A673 (cell line): ENCODE measurements around the gene RNF144B. TPM values are rescaled to one million over a fixed set of nuclear protein-coding genes. Genes with fewer than 3 reads are reported as not detected.

Source experiments
- BruUV-seq: library from RNA; stranded (reverse); fragments of 400-500 nt; replicated peaks from 2 replicates; lab custom pipeline; 2021; lab: Mats Ljungman, UMichigan
- CTCF ChIA-PET: fragments of 300-600 bp; sonication (Branson Sonifier 250); formaldehyde crosslinking; loops from one replicate; lab custom pipeline; 2022; ENCODE audit warnings: antibody characterized with exemption; lab: Charles Lee
- POLR2A ChIA-PET: fragments of 300-600 bp; sonication (Branson Sonifier 250); formaldehyde crosslinking; loops from one replicate; lab custom pipeline; 2022; ENCODE audit warnings: antibody characterized with exemption; ENCODE audit not compliant: low non-redundant PET; lab: Charles Lee
- DNase-seq: peaks from one replicate; pipeline ENCODE4 v3.0.0-alpha.2; 2015; ENCODE audit warnings: low spot score
- H3K27ac ChIP-seq: fragments of 200-600 bp; sonication (generic); 2 replicates; pipeline ENCODE4 v1.5.1; 2016; ENCODE audit warnings: mixed run types, low read depth, mild to moderate bottlenecking, mixed read lengths, antibody characterized with exemption, low read length; ENCODE audit not compliant: poor library complexity, severe bottlenecking
- H3K27me3 ChIP-seq: fragments of 200-600 bp; sonication (generic); replicated peaks from 2 replicates; pipeline ENCODE4 v1.6.1; 2017; ENCODE audit warnings: mixed run types, low read depth, mild to moderate bottlenecking, mixed read lengths, antibody characterized with exemption, low read length; ENCODE audit not compliant: insufficient read depth, poor library complexity
- H3K36me3 ChIP-seq: fragments of 200-600 bp; sonication (generic); 2 replicates; pipeline ENCODE4 v1.6.1; 2016; ENCODE audit warnings: mixed run types, mild to moderate bottlenecking, mixed read lengths, antibody characterized with exemption, low read length; ENCODE audit not compliant: insufficient read depth, poor library complexity, severe bottlenecking
- H3K4me1 ChIP-seq: fragments of 200-600 bp; sonication (generic); 2 replicates; pipeline ENCODE4 v1.6.1; 2017; ENCODE audit warnings: mixed run types, mild to moderate bottlenecking, mixed read lengths, antibody characterized with exemption, low read length; ENCODE audit not compliant: insufficient read depth, poor library complexity, severe bottlenecking
- H3K4me3 ChIP-seq: fragments of 200-600 bp; sonication (generic); 2 replicates; pipeline ENCODE4 v1.5.1; 2016; ENCODE audit warnings: low read depth, mixed run types, mild to moderate bottlenecking, mixed read lengths, low read length; ENCODE audit not compliant: poor library complexity, severe bottlenecking
- H3K9me3 ChIP-seq: fragments of 200-600 bp; sonication (generic); 2 replicates; pipeline ENCODE4 v1.6.1; 2016; ENCODE audit warnings: mixed run types, low read depth, mild to moderate bottlenecking, mixed read lengths, antibody characterized with exemption, low read length; ENCODE audit not compliant: poor library complexity, severe bottlenecking
- EZH2 ChIP-seq: fragments of 200-600 bp; sonication (generic); IDR thresholded peaks from 2 replicates; pipeline ENCODE4 v1.6.1; 2017; ENCODE audit warnings: borderline replicate concordance, low read depth, mild to moderate bottlenecking, mixed read lengths, antibody characterized with exemption, low read length; ENCODE audit not compliant: poor library complexity, severe bottlenecking
- intact Hi-C: fragments of 100-400 bp; cut with micrococcal nuclease; formaldehyde crosslinking; loops from one replicate; pipeline ENCODE4 v1.10.0; 2022; ENCODE audit not compliant: unreplicated experiment
- total RNA-seq: library from RNA; stranded (reverse); gene quantifications from 2 replicates; pipeline ENCODE4 v1.2.3, GENCODE V29; 2021
- TF ChIP-seq, protein P1 (sequence below): fragments of 300-800, 200-600 bp; sonication (generic); conservative IDR thresholded peaks from 2 replicates; pipeline ENCODE4 v1.5.1; 2017; ENCODE audit warnings: low read depth, mild to moderate bottlenecking, antibody characterized with exemption, low read length, moderate library complexity, mixed read lengths

The RNF144B gene
- total RNA-seq, 1 experiment from 2014 or later = 0.82 TPM

DNA sequence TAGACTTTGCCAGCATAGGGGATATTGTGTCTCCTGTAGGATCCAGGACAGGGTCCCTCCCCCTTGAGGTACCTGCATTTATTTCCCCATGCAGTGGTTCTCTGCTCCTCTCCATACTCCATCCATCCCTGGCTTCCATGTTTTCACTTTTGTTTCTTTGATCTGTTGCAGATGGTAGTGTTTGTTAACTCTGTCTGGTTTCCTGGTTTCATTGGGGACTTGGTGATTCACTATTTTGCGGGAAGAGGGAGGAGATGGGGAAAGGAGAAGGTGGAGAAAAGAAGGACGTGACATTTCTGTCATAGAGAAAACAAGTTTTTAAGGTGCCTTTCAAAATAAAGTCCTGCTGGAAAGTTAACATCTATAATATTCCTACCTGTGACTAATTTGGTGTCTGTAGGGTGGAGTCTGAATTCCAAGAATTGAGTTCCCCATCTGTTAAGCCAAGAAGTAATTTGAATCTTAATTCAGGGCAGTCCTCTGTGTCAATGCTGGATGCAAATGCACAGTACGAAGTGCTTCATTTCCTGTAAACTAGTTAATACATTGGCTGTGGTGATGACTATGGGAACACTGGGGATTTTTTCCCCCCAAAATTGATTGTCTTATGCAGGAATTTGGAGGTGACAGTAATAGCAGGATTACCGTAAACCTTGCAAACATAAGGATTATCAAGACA lies 6.9 kb upstream of the RNF144B start:
- no peak for TF ChIP-seq EZH2
- TF ChIP-seq, protein P1, sequence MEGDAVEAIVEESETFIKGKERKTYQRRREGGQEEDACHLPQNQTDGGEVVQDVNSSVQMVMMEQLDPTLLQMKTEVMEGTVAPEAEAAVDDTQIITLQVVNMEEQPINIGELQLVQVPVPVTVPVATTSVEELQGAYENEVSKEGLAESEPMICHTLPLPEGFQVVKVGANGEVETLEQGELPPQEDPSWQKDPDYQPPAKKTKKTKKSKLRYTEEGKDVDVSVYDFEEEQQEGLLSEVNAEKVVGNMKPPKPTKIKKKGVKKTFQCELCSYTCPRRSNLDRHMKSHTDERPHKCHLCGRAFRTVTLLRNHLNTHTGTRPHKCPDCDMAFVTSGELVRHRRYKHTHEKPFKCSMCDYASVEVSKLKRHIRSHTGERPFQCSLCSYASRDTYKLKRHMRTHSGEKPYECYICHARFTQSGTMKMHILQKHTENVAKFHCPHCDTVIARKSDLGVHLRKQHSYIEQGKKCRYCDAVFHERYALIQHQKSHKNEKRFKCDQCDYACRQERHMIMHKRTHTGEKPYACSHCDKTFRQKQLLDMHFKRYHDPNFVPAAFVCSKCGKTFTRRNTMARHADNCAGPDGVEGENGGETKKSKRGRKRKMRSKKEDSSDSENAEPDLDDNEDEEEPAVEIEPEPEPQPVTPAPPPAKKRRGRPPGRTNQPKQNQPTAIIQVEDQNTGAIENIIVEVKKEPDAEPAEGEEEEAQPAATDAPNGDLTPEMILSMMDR = no peak
- BruUV-seq = no TSS peak
- POLR2A ChIA-PET = no interaction called here
- intact Hi-C loops = no loop called here
- no peak overlapping the region for H3K4me3 ChIP-seq
- no peaks in the 10 kb centered on the region for H3K27me3 ChIP-seq
- H3K4me1 ChIP-seq = no peaks in the 10 kb centered on the region
- DNase-seq = no peak
- CTCF ChIA-PET = no interaction called here
- H3K36me3 ChIP-seq = no peaks in the 10 kb centered on the region
- no peak overlapping the region for H3K27ac ChIP-seq
- H3K9me3 ChIP-seq = no peaks in the 10 kb centered on the region

DNA sequence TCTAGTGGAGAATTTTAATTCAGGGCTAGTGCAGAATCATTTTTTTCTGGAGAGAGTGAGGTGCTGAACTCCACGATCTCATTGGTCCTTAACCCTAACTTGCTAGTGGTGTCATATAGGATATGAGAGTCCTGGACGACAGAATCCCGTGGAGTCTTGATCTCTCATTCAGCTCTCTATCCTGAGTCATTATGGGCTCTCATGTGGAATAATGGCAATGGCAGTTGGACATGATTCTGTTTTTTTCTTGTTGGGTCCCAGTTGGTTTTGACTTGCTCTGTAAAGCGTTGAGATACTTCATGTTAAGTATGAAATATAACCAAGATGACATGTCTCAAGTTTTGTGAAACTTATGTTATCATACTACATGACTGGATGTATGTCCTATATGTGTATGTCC lies 6.3 kb upstream of the RNF144B start:
- no peak overlapping the region for H3K4me3 ChIP-seq
- DNase-seq = no peak
- no peaks in the 10 kb centered on the region for H3K9me3 ChIP-seq
- ChIA-PET POLR2A (no interaction called here), CTCF (interaction anchor here (0.7 kb wide), 1 partner anchor 223 kb away, joined by 6 read pairs; no protein-coding TSS in a partner anchor)
- H3K36me3 ChIP-seq = no peaks in the 10 kb centered on the region
- TF ChIP-seq, protein P1 = no peak
- TF ChIP-seq EZH2 = no peak
- BruUV-seq = no TSS peak
- H3K4me1 ChIP-seq = no peaks in the 10 kb centered on the region
- H3K27ac ChIP-seq = no peak overlapping the region
- intact Hi-C loops = no loop called here
- no peaks in the 10 kb centered on the region for H3K27me3 ChIP-seq

DNA sequence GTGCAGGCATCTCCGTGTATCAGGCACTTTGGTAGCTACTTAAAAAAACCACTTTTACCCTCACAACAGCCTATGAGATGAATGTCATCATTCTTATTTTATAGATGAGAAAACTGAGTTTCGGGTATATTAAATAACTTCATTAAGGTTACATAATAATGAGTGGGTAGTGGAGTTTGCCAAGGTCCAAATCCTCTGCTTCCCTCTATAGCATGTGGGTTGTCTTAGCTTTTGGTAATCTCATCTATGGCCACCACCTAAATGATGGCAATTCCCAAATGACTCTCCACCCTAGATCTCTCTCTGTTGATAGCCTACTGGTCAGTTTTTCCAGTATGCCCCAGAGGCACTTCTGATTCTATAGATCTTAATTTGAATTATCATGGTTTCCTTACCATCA lies 3.7 kb upstream of the RNF144B start:
- no peaks in the 10 kb centered on the region for H3K4me1 ChIP-seq
- intact Hi-C loops = no loop called here
- ChIA-PET POLR2A (no interaction called here), CTCF (no interaction called here)
- BruUV-seq = no TSS peak
- TF ChIP-seq, protein P1 = no peak
- TF ChIP-seq EZH2 = no peak
- H3K27me3 ChIP-seq = no peaks in the 10 kb centered on the region
- no peak overlapping the region for H3K4me3 ChIP-seq
- H3K27ac ChIP-seq = no peak overlapping the region
- H3K36me3 ChIP-seq = no peaks in the 10 kb centered on the region
- H3K9me3 ChIP-seq = no peaks in the 10 kb centered on the region
- DNase-seq = no peak
